HG02981 (cell line): ENCODE measurements around the gene SYT2.
"Not testable (repeated sequence)": the region's sequence is repeated elsewhere in the genome, so short reads cannot be mapped to it uniquely, and the experiment has no call there.

Source experiments
- ATAC-seq: cut with Tn5 transposase; IDR thresholded peaks from one replicate; pipeline ENCODE4 v1.9.1; 2021; ENCODE audit warnings: mild to moderate bottlenecking, moderate library complexity; ENCODE audit not compliant: unreplicated experiment

SYT2 gene

DNA sequence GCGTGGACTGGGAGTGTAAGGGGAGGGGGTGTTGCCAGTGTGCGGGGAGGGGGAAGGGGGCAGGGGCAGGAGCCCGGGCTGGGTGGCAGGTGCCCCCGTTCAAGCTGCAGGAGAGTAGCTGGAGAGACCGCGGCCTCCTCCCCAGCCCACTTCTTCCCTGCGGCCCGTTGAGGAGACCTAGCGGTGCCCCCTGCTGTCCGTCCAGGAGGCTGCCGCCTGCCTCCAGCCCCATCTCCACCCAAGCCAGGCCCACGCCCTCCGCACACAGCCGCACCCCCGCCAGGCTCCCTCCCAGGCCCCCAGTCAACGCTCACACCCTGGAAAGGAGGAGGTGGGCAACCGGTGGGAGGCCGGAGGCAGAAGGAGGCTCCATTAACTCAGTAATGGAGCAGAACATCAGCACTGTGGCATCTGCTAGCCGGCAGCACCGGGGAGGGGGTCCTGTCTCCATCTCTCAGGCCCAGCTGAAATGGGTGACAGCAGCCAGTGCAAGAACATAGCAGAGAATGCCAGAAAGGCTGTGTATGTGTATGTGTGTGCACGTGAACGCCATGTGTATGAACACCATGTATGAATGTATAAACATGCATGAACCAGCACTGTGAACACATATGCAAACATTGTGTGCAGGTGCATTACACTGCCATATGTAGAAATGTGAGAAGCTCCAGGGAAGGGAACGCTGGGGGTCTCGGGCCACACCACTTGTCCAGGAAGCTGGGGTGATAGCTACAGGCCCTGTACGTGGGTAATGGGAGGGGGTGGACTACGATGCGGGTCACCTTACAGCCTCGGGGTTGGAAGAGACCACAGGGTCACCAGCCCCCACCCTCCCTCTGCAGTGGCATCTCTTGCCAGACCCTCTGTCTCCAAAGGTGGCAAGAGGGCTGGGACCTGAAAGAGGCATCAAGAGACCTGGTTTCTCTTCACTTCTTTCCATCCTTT, 84.6 kb downstream of the SYT2 start:
- ATAC-seq, result peak; percentile 50

DNA sequence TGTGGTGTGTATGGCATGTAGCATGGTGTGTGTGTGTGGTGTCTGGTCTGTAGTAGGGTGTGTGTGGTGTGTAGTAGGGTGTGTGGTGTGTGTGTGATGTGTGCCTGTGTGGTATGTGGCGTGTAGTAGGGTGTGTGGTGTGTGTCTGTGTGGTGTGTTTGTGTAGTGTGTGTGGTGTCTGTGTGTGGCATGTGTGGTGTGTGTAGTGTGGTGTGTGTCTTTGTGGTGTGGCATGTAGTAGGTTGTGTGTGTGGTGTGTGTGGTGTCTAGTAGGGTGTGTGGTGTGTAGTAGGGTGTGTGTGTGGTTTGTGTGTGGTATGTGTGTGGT, 85.5 kb downstream of the SYT2 start:
- ATAC-seq, result no peak

DNA sequence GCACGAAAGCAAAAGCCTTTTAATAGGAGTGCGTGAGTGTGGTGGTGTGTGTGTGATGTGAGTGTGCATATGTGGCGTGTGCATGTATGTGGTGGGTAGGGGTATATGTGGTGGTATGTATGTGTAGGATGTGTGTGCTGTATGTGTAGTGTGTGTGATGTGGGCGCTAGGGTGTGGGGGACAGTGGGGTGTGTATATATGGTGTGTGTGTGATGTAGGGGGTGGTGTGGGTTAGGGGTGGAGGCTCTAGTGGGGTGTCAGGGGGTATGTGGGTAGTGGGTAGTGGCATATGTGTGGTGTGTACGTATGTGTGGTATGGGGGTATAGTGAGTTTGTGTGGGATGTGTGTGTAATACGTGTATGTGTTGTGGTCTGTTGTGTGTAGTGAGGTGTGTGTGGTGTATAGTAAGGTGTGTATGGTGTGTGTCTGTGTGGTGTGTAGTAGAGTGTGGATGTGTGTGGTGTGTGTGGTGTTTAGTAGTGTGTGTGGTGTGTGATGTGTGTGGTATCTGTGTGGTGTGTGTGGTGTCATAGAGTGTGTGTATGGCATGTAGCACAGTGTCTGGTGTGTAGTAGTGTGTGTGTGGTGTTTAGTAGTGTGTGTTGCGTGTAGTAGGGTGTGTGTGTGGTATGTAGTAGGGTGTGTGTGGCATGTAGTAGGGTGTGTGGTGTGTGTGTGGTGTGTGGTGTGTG, 86.0 kb downstream of the SYT2 start:
- no peak for ATAC-seq

DNA sequence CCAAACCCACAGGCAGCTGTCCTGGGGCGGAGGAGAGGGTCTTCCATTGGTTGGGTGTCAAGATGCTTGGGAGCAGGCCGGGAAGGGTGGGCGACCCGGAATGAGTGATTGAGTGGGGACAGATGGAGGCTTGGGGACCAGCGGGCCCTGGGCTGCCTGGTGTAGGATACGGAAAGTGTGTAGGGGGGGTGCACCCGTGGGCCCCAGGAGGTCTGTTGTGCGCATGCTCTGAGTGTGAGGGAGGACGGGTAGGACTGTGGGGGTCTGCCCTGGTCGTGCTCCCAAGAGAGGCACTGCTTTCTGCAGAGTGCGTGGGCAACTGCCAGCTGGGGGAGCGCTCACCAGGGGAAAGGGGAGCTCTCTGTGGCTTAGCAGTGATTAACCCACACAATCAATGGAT, 86.8 kb downstream of the SYT2 start:
- ATAC-seq, result not testable (repeated sequence)

DNA sequence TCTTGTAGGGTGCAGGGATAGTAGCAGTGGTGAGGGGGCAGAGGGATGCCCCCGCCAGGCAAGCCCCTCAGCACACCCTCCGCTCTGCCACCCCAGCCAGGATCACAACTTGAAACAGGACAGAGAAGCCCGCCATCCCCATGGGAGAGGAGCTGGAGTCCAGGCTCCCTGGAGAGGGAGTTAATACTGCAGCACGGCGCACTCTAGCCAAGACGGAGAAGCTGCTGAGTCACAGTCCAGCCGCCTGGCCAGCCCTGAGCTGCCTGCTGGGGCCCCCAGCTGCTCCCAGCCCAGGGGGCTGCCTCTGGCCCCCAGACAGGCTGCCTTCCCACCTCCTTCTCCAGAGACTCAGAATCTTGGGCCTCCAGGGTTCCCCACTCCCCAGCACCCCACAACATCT, 87.2 kb downstream of the SYT2 start:
- ATAC-seq, result no peak

DNA sequence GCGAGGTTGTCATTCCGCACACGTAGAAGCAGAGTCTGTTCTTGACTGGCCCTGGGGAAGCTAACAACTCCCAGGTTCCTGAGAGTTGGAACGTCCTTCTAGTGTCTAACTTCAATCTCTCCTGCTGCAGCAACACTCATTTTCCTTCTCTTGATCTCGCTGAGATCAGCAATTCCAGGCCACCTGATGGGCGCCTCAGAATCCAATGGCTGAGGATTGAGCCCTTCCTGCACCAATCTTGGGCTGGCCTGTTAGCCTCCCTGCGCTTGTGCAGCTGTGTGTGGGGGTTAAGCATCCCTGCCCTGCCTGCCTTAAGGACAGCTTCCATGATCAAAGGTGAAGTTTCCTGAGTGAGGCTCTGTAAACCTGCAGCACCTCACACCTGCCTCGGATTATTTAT, 87.9 kb downstream of the SYT2 start:
- no peak for ATAC-seq

DNA sequence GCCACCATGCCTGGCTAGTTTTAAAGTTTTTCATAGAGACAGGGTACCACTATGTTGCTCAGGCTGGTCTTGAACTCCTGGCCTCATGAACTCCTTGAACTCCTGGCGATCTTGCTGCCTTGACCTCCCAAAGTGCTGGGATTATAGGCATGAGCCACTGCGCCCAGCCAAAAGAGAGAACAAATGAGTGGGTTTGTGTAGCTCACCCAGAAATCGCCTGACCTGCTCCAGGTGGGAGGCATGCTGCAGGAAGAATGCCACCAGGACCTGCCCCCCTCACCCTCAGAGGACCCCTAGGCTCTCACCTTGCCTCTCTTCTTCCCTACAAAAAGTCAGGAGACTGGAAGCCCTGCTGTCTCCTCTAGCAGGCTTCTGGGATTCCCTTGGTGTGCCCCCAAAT, 88.8 kb downstream of the SYT2 start:
- no peak for ATAC-seq

DNA sequence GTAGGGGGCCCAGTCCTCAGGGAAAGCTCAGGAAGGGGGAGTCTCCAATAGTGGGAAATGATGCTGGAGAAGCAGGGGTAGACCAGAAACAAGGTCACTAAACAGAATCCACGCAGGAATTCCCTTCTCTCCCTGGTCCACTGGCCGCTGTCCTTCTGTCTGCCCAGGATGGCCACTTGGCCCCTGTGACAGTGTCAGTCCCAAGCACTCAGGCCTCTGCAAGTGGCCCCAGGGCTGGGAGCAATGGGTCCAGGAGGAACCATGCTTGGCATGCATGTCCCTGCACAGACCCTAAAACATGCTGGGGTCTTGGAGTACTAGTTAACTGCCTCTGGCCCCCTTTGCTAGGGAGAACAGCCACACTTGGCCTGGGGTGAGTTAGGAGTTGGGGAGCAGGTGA, 90.2 kb downstream of the SYT2 start:
- ATAC-seq, result not testable (repeated sequence)

DNA sequence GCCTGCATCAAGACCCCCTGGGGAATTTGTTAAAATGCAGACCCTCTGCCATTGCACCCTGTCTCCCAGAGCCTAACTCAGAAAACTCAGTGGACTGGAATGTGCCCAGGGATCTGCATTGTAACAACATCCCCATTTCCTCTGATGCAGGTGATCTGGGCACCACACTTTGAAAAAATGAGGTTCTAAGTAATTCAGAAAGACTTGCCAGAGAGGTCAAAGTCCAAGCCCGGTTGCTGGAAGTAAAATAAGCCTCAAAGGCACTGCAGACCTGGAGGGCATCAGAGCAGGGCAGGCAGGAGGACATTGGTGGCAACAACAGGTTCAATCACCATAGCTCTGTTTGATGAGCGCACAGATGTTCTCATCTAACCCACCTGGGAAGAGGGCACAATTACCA, 90.7 kb downstream of the SYT2 start:
- no peak for ATAC-seq

DNA sequence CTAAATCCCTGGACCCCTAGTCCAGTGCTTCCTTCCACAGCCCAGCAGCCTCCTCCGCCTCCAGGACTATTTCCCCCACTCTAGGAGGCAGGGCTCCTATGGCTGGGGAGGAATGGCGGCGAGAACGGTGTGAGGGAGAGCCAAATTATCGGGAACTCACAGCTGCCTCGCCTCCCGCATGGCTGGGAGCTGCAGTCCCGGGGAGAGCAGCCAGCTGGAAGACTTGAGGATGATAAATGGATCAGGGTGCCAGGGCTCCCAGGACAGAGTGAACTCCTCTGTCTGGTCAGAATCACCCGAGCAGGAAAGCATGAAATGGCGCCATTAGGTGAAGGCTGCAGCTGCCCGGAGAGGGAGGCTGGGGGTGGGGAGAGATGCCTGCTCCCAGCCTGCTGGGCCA, 91.2 kb downstream of the SYT2 start:
- not testable (repeated sequence) for ATAC-seq

DNA sequence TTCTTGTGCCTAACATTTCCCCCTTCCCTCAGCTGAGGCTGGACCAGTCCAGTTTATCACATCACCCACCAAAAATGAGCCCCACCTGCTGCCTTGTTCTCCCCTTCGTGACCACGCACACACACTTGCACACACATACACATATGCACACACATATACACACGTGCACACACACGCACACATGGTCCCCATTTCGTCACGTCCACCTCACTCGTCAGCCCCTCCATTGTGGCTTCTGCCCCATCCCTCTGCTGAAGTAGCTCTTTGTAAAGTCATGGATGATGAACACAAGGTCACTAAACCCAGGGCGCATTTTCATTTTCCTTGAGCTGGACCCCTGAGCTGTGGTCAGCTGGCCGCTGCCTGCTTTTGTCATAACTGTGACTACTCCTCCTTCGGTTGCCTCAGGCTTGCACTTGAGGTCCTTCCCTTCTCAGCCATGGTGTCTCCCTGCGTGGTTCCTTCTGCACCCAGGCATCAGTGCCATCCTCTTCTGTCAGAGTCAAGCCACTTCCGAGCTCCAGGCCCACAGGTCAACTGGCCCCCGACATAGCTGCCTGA, 93.8 kb downstream of the SYT2 start:
- peak; percentile 23 for ATAC-seq

DNA sequence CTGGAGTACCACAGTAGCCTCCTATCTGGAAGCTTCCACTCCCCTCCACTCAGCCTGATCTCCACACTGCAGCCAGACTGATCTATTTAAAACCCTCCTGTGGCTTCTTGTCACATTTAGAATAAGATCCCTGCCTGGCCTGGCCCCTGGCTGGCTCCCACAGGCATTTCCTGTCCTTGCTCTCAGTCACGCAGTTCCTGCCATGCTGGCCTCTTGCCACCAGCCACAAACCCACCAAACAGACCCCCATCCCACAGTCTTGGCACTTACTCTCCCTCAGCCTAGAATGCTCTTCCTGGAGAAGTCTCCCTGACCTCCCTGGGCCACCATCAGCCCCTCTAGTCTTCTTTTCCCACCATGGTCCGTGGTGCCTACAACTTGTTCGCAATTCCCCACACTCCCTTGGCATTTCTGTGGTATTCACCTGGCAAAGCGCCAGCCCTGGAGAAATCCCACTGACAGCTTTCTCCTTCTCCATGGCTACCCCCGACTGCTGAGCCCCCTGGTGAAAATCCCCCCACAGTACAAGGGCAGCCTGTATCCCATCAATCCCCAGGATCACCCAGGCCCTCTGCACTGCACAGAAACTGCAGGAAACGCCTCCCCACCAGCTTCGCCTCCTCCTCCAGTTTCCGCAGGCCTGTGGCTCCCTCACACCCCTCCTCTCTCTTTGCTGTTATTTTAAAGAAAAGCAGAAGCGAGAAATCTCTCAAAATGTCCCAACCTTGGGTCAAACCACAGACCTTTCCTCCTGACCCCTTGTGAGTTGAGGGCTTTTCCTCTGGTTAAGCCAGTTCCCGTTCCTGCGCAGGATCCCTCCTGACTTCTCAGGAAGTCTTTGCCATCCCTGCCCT, 94.5 kb downstream of the SYT2 start:
- peak; percentile 67 for ATAC-seq

DNA sequence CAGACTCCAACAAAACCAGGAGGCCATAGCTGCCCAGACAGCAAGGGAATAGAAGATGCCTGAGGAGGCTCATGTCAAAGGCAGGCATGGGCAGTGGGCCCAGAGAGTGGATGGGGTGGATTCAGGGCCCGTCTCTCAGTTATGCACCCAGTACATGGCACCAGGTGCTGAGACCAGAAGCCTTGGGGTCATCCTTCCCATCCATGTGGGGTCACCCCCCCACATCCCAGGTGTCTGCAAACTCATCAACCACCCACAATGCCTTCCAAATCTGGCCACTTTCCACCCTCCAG, 95.1 kb downstream of the SYT2 start:
- ATAC-seq, result not testable (repeated sequence)

DNA sequence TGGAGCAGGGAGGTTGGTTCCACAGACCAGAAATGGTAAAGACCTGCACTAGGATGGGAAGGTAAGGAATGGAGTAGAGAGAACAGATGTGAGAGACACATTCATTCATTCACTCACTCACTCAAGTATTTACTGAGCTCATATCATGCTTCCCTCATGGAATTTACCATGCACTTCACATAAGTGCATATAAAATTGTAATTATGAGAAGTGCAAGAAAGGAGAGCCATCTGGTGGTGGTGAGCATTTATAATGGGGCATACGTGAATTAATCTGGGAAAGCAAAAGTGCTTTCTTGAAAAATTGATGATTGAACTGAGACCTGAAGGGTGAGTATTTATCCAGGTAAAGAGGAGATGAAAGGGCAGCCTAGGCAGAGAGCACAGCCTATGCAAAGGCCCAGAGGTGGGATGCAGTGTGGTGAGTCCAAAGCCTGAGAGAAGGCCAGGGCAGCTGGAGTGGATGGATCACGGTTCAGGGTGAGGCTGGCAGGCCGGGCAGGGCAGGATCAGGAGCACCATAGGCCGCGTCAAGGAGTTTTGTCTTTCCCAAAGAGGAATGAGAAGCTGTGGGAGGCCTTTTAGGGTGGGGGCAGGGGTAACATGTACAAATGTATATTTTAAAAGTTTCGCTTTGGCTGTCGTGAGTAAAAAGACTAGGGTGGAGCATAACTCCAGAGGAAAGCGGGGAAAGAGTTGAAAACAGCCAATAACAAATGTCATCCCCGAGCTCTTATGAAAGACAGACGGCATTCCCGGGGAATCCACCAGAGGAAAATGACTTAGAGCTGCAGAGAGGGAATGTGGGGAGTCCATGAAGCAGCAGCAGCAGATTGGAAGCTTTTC, 95.7 kb downstream of the SYT2 start:
- not testable (repeated sequence) for ATAC-seq

DNA sequence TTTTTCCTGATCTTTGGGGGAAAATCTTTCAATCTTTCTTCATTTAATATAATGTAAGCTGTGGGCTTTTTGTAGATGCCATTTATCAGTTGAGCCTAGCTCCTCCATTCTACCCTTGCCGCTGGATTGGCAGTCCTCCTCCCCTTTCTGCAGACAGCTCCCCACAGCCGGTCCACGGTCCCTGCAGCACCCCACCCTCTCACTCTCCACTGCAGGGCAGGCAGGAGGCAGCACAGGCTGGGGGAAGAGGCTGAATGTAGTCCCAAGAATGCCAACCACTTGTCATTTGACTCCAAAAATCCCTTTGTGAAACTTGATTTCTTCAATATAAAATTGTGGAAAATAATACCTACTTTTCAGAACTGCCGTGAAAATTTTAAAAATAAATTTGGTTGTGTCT, 96.7 kb downstream of the SYT2 start:
- no peak for ATAC-seq

DNA sequence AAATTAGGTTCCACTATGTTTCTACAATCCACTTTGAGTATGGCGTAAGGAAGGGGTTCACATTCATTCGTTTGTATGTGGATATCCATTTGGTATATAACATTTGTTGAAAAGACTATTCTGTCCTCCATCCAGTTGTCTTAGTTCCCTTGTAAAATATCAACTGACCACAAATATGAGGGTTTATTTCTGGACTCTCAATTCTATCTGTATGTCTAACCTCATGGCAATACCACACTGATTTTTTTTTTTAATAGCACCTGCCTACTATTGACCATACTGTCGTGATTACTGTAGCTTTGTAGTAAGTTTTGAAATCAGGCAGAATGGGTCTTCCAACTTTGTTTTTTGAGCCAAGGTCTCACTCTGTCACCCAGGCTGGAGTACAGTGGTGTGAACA, 98.2 kb downstream of the SYT2 start:
- not testable (repeated sequence) for ATAC-seq

DNA sequence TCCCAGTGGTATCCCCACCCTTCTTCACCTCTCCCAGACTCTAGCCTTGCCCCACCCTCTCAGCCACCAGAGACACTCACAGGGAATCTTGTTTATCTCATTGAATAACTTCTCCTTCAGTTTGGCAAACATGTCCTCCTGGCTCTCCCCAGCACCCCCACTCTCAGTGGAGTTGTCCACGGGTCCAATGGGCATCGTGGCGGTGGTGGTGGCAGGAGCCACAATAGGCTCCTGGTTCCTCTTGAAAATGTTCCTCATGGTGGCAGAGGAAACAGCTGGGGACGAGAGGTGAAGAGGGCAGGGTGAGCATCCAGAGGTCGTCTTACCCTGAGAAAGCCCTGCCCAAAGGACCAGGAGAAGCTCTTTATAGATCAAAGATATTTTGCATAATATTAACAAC, 104.7 kb downstream of the SYT2 start:
- ATAC-seq, result no peak

DNA sequence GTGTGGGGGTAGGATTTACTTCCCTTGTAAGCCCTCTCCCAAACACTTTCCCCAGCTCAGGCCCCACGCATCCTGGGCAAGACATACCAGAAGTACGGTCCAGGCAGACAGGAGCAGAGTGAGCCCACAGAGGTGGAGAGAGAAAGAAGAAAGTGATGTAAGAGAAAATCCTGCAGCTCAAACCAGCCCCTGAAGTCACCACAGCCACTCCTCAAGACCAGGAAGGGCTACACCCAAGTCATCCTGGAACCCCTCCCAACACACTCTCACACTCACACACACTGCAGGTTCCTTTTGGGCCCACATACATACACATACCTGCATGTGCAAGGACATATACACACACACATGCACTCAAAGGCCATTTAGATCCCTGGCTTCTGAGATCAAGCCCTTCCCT, 106.8 kb downstream of the SYT2 start:
- ATAC-seq, result no peak

DNA sequence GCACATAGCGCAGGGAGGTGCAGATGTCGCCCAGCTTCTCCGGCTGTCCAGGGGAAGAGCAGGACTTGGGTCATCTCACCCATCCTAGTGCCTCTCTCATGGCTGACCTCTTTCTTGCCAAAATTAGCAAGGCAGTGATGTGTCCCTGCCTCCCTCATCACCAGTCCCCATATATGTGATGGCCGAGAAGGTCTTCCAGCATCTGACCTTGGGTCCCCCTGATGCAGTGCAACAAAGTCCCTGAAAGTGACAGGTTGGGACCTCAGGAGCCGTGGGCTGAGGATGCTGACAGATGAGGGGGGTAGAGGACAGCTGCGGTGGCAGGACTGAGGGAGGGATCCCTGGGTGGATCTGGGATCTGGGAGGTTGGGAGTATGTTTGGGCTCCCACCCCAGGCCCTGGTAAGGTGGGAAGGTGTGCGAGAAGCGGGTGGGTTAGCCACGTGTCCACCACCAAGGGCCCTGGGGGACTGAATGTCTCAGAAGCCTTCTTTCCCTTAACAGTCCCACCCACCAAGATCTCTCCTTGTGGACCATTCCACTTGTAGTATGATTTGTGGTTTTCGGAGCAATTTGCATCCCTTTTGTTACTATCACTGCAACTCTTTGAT, 109.7 kb downstream of the SYT2 start:
- no peak for ATAC-seq
